HEK293 (cell line): ENCODE data around the gene PDE6B.

Experiments used
- CTCF ChIP-seq: fragments of 450-650 bp; formaldehyde crosslinking; IDR thresholded peaks from 2 replicates; pipeline ENCODE4 v1.5.1; 2016; ENCODE audit warnings: missing biosample characterization, missing genetic modification characterization
- PRDM10 ChIP-seq: fragments of 450-650 bp; formaldehyde crosslinking; IDR thresholded peaks from 2 replicates; pipeline ENCODE4 v1.5.1; 2016; ENCODE audit warnings: missing biosample characterization, missing genetic modification characterization
- REPIN1 ChIP-seq: fragments of 450-650 bp; formaldehyde crosslinking; IDR thresholded peaks from 2 replicates; pipeline ENCODE4 v1.5.1; 2017; ENCODE audit warnings: missing biosample characterization, missing genetic modification characterization, low read depth
- ZEB2 ChIP-seq: fragments of 450-650 bp; formaldehyde crosslinking; IDR thresholded peaks from 2 replicates; pipeline ENCODE4 v1.5.1; 2016; ENCODE audit warnings: missing biosample characterization, missing genetic modification characterization
- ZNF211 ChIP-seq: fragments of 450-650 bp; formaldehyde crosslinking; IDR thresholded peaks from 2 replicates; pipeline ENCODE4 v1.5.1; 2016; ENCODE audit warnings: low read depth, missing biosample characterization, missing genetic modification characterization
- ZNF549 ChIP-seq: fragments of 450-650 bp; IDR thresholded peaks from 2 replicates; pipeline ENCODE4 v1.5.1; 2018; ENCODE audit warnings: missing biosample characterization, missing genetic modification characterization, mild to moderate bottlenecking, inconsistent platforms, moderate library complexity
- TF ChIP-seq, protein P1 (sequence below): fragments of 450-650 bp; formaldehyde crosslinking; IDR thresholded peaks from 2 replicates; pipeline ENCODE4 v1.5.1; 2017; ENCODE audit warnings: missing biosample characterization, missing genetic modification characterization

DNA sequence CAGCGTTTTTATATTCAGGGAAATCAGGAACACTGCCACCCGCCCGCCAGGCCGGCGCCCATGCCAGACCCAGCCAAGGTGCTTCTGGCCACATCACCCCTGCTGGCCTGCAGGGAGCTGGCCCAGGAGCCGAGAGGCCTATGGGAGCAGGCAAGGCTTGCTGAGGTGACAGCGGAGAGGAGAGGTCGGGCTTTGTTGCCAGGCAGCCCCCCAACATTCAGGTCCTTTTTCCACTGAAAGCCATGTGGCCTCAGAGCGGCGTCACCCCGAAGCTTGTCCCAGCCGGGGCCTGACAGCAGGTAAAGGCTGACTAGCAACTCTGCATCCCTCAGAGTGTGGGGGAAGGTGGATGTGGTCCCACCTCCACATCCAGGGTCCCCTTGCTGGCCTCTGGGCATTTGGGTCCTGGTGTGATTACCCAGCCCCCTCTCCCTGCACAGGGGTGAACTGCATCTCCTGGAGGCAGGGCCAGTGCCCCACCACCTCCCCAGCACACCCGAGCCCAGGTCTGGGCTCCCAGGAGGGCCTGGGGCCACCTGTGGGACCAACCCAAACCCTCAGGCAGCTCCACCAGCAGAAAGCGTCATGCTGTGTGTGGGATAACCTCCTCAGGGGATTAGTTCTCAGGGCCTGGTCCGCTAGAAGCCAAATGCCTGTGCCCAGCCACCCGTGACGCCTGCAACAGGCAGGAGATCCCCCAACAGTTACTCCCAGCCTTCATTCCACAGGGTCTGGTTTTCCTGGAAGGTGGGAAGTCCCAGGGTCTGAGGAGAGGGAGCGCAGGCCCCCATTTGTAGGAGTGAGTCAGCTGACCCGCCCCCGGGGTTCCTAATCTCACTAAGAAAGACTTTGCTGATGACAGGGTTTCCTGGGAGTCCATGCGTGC lies at the start of gene PDE6B:
- TF ChIP-seq ZEB2 (tag by site-specific recombination) (no peak), ZNF211 (no peak), REPIN1 (tag by site-specific recombination) (no peak), PRDM10 (tag by site-specific recombination) (no peak), CTCF (no peak), ZNF549 (tag by site-specific recombination) (no peak)
- TF ChIP-seq, protein P1, sequence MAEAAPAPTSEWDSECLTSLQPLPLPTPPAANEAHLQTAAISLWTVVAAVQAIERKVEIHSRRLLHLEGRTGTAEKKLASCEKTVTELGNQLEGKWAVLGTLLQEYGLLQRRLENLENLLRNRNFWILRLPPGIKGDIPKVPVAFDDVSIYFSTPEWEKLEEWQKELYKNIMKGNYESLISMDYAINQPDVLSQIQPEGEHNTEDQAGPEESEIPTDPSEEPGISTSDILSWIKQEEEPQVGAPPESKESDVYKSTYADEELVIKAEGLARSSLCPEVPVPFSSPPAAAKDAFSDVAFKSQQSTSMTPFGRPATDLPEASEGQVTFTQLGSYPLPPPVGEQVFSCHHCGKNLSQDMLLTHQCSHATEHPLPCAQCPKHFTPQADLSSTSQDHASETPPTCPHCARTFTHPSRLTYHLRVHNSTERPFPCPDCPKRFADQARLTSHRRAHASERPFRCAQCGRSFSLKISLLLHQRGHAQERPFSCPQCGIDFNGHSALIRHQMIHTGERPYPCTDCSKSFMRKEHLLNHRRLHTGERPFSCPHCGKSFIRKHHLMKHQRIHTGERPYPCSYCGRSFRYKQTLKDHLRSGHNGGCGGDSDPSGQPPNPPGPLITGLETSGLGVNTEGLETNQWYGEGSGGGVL (tag by site-specific recombination) = no peak
